ENCODE data around the gene PEAR1.
A peak's percentile ranks its signal among the peaks of the same experiment; 100 is the strongest.

PEAR1 gene, protein sequence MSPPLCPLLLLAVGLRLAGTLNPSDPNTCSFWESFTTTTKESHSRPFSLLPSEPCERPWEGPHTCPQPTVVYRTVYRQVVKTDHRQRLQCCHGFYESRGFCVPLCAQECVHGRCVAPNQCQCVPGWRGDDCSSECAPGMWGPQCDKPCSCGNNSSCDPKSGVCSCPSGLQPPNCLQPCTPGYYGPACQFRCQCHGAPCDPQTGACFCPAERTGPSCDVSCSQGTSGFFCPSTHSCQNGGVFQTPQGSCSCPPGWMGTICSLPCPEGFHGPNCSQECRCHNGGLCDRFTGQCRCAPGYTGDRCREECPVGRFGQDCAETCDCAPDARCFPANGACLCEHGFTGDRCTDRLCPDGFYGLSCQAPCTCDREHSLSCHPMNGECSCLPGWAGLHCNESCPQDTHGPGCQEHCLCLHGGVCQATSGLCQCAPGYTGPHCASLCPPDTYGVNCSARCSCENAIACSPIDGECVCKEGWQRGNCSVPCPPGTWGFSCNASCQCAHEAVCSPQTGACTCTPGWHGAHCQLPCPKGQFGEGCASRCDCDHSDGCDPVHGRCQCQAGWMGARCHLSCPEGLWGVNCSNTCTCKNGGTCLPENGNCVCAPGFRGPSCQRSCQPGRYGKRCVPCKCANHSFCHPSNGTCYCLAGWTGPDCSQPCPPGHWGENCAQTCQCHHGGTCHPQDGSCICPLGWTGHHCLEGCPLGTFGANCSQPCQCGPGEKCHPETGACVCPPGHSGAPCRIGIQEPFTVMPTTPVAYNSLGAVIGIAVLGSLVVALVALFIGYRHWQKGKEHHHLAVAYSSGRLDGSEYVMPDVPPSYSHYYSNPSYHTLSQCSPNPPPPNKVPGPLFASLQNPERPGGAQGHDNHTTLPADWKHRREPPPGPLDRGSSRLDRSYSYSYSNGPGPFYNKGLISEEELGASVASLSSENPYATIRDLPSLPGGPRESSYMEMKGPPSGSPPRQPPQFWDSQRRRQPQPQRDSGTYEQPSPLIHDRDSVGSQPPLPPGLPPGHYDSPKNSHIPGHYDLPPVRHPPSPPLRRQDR

GRCh38 chr1:156893048-156893953, at the start of gene PEAR1:
PEAR1 (plus strand) TSS chr1:156893718; CDS start chr1:156903927, 10,209 bp downstream.
- DNase-seq (ENCODE audit: low read depth, low spot score) = peak; percentile 64

- DNase-seq (ENCODE audit: low read depth, low spot score) = no peak
Measured at GRCh38 chr1:156844102-156844501, 49.4 kb upstream of the PEAR1 start.

DNA sequence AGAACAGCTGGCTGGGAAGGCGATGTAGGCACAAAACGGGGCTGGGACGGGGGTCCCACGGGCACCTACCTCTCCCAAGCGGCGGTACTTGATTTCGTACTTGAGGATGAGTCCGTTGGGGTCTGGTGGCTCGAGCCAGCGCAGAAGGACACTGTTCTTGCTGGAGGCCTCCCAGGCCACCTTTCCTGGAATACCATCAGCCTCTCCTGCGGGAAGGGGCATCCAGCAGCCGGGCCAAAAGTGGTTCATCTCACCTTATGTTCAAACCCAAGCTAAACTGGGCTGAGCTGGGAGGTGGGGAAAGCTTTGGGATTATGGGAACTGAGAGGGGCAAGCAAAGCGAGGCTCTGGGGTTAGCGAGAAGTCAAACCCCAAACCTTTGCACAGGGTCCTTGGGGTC, 48.9 kb upstream of the PEAR1 start:
- no peak for DNase-seq (ENCODE audit: low read depth, low spot score)

GRCh38 chr1:156845055-156845952, 48.2 kb upstream of the PEAR1 start:
- no peak for DNase-seq (ENCODE audit: low read depth, low spot score)

- DNase-seq (ENCODE audit: low read depth, low spot score) = no peak
Measured at GRCh38 chr1:156845953-156846545, 47.5 kb upstream of the PEAR1 start.

DNA sequence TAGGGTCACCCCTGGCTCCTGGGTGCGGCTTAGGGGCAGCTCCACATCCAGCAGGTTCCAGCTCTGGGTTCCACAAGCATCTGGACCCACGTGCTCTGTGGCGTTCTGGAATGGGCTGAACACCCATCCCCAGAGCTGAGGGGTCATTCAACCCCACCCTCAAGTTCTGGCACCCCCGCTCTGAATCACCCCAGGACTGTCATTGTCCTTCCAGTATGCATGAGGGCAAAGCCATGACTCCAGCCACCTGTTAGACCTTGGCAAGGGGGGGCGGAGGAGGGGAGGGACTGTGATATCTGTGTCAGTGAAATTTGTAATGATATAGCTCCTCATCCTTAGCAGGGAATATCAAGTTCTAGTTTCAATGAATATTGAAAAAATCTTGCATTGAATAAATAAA, 46.9 kb upstream of the PEAR1 start:
- no peak for DNase-seq (ENCODE audit: low read depth, low spot score)

GRCh38 chr1:156847591-156848460, 45.7 kb upstream of the PEAR1 start:
- no peak for DNase-seq (ENCODE audit: low read depth, low spot score)

GRCh38 chr1:156848461-156849150, 44.9 kb upstream of the PEAR1 start:
- DNase-seq (ENCODE audit: low read depth, low spot score) = peak; percentile 49

GRCh38 chr1:156849151-156849496, 44.4 kb upstream of the PEAR1 start:
- no peak for DNase-seq (ENCODE audit: low read depth, low spot score)

DNA sequence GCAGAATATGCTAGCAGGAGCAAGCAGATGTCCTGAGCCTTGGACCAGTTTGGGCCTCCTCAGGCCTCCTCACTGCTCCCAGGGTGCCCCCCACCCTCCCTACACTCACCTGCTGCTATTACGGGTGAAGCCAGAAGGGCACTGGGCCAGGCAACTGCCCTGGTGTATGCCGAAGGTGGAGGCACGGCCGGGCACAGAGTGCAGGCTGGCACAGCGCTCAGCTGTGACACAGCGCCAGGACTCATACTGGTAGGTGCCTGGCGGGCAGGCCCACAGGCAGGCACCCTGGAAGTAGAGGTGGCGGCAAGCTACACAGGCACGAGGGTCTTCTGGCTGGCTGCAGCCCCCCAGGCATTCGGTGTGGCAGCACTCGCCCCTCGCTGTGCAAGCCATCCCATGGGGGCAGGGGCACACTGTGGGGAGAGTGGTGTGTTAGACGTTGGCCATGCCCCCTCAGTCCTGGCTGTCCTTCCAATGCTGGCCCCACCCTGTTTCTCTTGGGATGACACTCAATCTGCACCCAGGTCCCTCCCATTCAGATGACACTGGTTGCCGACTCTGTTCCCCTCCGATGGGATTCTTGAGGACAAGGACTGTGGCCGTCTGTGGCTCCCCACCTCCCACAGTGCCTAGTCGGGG, 41.6 kb upstream of the PEAR1 start:
- no peak for DNase-seq (ENCODE audit: low read depth, low spot score)

DNA sequence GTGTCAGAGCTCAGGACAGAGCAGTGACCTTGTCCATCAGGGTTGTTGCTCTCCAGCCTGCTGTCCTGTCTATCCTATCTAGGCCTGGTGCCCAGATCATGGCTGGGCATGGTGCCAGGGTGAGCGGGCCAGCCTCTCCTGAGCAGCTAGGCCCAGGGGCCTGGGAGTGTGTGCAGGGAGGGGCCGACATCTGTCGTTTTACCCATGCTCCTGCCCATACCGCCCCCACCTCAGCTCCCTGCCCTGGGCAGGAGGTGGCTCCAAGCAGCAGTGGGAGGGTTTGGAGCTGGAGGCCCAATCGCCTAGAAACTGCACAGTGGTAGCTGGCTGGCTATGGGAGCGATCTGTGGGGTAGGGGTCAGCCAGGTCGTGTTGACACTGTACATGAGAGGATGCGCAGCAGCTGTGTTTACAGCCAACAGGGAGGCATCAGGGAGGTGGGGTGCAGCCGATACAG, 41.1 kb upstream of the PEAR1 start:
- peak; percentile 27 for DNase-seq (ENCODE audit: low read depth, low spot score)

DNA sequence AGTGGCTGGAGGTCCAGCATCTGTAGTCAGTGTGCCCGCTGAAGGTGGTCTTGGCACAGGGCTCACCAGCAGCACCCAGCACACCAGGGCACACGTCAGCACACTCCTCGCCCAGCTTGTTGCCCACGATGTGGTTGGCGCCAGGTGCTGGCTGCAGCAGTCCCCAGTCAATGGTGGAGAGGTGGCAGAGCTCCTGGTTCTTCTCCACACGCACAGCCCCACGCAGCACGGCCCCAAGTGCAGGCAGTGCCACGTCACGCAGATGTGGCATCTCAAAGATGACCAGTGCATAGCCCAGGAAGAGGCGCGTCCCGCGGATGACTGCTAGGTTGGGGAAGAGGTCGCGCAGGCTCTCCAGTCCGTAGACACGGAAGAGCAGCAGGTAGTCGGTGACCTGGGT, 39.8 kb upstream of the PEAR1 start:
- DNase-seq (ENCODE audit: low read depth, low spot score) = no peak

DNA sequence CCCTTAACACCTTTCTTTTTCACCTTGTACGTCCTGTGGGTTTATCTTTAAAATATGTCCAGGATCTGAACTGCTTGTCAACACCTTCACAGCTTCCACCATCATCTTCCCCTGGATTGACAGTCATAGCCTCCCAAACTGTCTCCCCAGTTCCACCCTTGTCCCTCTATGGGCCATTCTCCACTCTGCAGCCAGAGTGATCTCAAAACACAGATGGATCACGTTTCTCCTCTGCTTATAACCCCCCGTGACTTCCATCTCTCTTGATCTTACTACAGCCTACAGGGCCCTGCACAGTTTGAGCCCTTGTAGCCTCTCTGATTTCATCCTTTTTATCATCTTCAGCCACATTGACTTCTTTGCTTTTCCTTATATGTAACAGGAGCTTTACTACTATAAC, 38.9 kb upstream of the PEAR1 start:
- no peak for DNase-seq (ENCODE audit: low read depth, low spot score)

GRCh38 chr1:156856282-156856785, 37.2 kb upstream of the PEAR1 start:
- DNase-seq (ENCODE audit: low read depth, low spot score) = no peak

DNA sequence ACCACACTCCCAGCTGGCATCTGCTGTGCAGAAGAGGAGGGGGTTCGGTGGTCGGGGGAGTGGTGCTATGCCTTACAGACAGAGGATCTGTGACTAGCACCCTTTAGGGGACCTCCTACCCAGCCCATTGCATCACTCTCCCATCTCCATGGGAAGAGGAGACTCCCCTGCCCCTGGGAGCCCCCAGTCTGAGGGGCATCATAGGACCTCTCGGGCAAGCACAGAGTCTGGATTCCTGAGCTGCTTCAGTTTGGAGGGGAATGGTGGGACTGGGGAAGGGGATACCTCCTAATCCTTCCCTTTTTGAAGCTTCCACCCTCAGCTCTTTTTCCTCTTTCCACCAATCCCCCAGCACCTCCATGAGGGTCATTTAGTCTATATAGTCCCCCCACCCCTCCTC, 36.0 kb upstream of the PEAR1 start:
- DNase-seq (ENCODE audit: low read depth, low spot score) = no peak

DNA sequence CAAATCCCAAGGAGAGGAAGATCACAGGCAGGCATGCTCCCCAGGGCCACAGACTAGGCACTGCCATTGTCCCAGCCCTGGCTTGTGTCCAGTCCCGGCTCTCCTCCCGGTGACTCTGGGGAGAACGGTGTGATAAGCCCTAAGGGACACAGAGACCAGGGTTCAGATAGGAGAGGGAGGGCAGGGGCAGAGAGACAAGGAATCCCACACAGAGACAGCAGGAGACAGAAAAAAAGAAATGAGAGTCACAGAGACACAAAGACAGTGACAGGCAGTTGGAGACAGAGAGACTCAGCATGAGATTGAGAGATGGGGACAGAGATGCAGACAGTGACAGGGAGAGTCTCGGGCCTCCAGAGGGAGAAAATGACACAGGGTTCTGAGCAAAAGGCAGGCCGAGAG, 35.0 kb upstream of the PEAR1 start:
- DNase-seq (ENCODE audit: low read depth, low spot score) = peak; percentile 50

DNA sequence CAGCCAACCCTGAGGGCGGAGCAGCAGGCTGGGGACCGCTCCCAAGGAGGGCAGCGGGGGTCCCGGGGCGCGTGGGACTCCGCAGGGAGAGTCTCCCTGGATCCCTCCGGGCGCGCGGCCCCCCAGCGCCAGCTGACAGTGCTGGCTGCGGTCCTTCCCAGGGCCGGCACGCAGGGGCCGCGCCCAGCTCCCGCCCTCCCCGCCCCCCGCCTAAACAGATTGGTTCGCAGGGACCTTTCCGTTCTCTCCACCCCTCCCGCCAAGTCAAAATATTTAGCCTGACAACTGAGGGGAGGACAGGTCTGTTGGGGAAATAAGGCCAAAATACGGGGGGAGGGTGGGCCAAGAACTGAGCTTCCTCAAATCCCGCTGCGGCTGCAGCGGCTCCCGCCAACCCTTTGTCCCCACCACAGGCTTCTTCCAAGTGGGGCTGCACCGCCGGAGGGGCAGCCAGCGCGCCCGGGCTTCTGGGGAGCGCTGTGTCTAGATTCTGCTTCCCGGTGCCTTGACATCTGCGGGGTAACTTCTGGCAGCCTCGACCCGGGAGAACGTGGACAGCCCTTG, 34.5 kb upstream of the PEAR1 start, which contains the start of gene INSRR:
TSS of gene INSRR (minus strand) at position 159 of the 564 bp plus-strand sequence. CDS start 496 bp downstream, outside the sequence.
- peak; percentile 61 for DNase-seq (ENCODE audit: low read depth, low spot score)
